Measurements from ENCODE around the gene SORCS3. TPM values are rescaled to one million over a fixed set of nuclear protein-coding genes. Genes with fewer than 3 reads are reported as not detected.

The SORCS3 gene
- total and polyA plus RNA-seq, 11 donors = 0.03 to 0.19 (median 0.05) TPM; not detected in 8

DNA sequence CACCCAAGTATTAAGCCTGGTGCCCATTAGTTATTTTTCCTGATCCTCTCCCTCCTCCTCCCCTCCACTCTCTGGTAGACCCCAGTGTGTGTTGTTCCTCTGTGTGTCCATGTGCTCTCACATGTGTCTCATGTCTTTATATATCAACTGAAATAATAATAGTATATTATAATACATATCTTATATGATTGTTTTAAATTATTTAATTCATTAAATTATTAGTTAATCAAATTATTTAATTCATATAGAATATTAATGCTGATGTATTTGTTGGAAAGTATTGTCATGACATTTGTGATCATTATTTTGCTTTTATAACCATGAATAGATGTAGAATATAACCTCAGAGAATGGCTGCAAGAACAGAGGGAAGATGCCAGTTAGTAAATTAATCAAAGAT lies 647.5 kb downstream of the SORCS3 start:
- TF ChIP-seq, protein P1, sequence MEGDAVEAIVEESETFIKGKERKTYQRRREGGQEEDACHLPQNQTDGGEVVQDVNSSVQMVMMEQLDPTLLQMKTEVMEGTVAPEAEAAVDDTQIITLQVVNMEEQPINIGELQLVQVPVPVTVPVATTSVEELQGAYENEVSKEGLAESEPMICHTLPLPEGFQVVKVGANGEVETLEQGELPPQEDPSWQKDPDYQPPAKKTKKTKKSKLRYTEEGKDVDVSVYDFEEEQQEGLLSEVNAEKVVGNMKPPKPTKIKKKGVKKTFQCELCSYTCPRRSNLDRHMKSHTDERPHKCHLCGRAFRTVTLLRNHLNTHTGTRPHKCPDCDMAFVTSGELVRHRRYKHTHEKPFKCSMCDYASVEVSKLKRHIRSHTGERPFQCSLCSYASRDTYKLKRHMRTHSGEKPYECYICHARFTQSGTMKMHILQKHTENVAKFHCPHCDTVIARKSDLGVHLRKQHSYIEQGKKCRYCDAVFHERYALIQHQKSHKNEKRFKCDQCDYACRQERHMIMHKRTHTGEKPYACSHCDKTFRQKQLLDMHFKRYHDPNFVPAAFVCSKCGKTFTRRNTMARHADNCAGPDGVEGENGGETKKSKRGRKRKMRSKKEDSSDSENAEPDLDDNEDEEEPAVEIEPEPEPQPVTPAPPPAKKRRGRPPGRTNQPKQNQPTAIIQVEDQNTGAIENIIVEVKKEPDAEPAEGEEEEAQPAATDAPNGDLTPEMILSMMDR (IDR thresholded peaks at IDR 0.05) = no peak
- TF ChIP-seq POLR2A (IDR thresholded peaks at IDR 0.05) = no peak
- no peak for ATAC-seq
- Histone ChIP-seq H3K9me3 (no peaks in the 10 kb centered on the region), H3K27ac (no peak overlapping the region), H3K27me3 (no peaks in the 10 kb centered on the region), H3K4me3 (no peak overlapping the region), H3K4me1 (no peaks in the 10 kb centered on the region), H3K36me3 (no peaks in the 10 kb centered on the region)
- DNase-seq = no peak
- intact Hi-C loops (cut with DNase I) = no loop called here

- TF ChIP-seq POLR2A (IDR thresholded peaks at IDR 0.05) = no peak
- TF ChIP-seq, protein P1 (IDR thresholded peaks at IDR 0.05) = no peak
- intact Hi-C loops (cut with DNase I) = no loop called here
- Histone ChIP-seq H3K4me1 (no peaks in the 10 kb centered on the region), H3K27me3 (no peaks in the 10 kb centered on the region), H3K9me3 (peaks cover 0 to 14% (median 0%) of the 10 kb centered on the region in 12 donors), H3K27ac (no peak overlapping the region), H3K36me3 (no peaks in the 10 kb centered on the region), H3K4me3 (no peak overlapping the region)
- 45 to 51% (median 50%) methylated on average over 4 of the region's 4 CpGs for WGBS, 4 donors
- no peak for DNase-seq
- ATAC-seq = no peak
Measured at GRCh38 chr10:105291571-105291970, 650.5 kb downstream of the SORCS3 start.

- TF ChIP-seq POLR2A (IDR thresholded peaks at IDR 0.05) = no peak
- TF ChIP-seq, protein P1 (IDR thresholded peaks at IDR 0.05) = no peak
Measured at GRCh38 chr10:105292236-105292635, 651.1 kb downstream of the SORCS3 start.

More at GRCh38 chr10:105292236-105292635, 651.1 kb downstream of the SORCS3 start:
- no peaks in the 10 kb centered on the region for H3K36me3 ChIP-seq
- H3K27ac ChIP-seq = no peak overlapping the region
- intact Hi-C loops (cut with DNase I) = no loop called here
- 73 to 86% (median 80%) methylated on average over 3 of the region's 3 CpGs for WGBS, 4 donors
- no peak overlapping the region for H3K4me3 ChIP-seq
- H3K27me3 ChIP-seq = no peaks in the 10 kb centered on the region
- ATAC-seq (no peak), DNase-seq (no peak)
- no peaks in the 10 kb centered on the region for H3K4me1 ChIP-seq
- peaks cover 0 to 15% (median 0%) of the 10 kb centered on the region in 12 donors for H3K9me3 ChIP-seq
